Muscle layer of duodenum (tissue), 2 donors: ENCODE data around the gene KCNK1.

Experiments
- H3K27ac ChIP-seq: one replicate; pipeline ENCODE4 v1.7.0; 2013; ENCODE audit warnings: mild to moderate bottlenecking, low read length
- H3K27me3 ChIP-seq: one replicate; pipeline ENCODE4 v1.7.0; 2013; ENCODE audit warnings: low read depth, mild to moderate bottlenecking, control low read depth, low read length
- H3K36me3 ChIP-seq, 2 donors: one replicate each; pipeline ENCODE4 v1.7.0; 2013; ENCODE audit warnings: low read length in 2 of 2, control low read depth in 1 of 2, mild to moderate bottlenecking in 1 of 2; ENCODE audit not compliant: insufficient read depth in 2 of 2, control insufficient read depth in 1 of 2
- H3K4me1 ChIP-seq, 2 donors: one replicate each; pipeline ENCODE4 v1.7.0; 2013; ENCODE audit warnings: low read length in 2 of 2, mild to moderate bottlenecking in 2 of 2, control low read depth in 1 of 2, moderate library complexity in 1 of 2; ENCODE audit not compliant: insufficient read depth in 2 of 2, control insufficient read depth in 1 of 2
- H3K4me3 ChIP-seq, 2 donors: one replicate each; pipeline ENCODE4 v1.7.0; 2013; ENCODE audit warnings: low read length in 2 of 2, low read depth in 1 of 2, mild to moderate bottlenecking in 1 of 2
- H3K9me3 ChIP-seq, 2 donors: one replicate each; pipeline ENCODE4 v1.7.0; 2013; ENCODE audit warnings: low read length in 2 of 2, control low read depth in 1 of 2, mild to moderate bottlenecking in 1 of 2; ENCODE audit not compliant: control insufficient read depth in 1 of 2
- donor health status: healthy.

KCNK1 gene

DNA sequence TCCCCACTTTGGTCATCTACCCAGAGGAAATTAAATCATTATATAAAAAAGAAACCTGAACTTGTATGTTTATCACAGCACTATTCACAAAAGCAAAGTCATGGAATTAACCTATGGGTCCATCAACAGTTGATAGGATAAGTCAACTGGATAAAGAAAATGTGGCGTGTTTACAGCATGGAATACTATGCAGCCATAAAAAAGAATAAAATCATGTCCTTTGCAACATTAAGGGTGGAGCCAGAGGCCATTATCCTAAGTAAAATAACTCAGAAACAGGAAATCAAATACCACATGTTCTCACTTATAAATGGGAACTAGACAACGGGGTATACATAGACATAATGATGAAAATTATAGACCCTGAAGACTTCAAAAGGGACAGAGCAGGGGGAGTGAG lies 27.6 kb upstream of the KCNK1 start:
- Histone ChIP-seq H3K27me3 (no peaks in the 10 kb centered on the region), H3K4me1 (no peaks in the 10 kb centered on the region), H3K36me3 (no peaks in the 10 kb centered on the region), H3K9me3 (peaks cover 0 to 8% of the 10 kb centered on the region in 2 donors), H3K27ac (no peak overlapping the region), H3K4me3 (no peak overlapping the region)

DNA sequence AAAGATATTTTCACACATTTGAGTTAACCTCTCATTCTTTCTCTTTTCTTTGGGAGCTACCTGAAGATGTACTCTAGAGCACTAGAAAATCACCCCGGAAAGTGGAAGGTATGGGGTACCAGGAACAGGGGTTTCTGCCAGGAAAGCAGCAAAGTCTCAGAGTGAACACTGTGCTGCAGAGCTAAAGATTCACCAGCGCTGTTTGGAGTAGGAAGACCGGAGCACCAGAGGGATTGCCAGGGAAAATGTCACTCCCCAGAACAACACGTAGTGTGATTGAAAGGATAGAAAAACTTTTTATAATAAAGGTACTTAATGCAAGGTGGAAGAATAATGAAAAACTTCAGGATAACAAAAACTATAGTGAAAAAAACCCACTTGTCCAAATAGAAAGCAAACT lies 26.7 kb upstream of the KCNK1 start:
- Histone ChIP-seq H3K4me1 (no peaks in the 10 kb centered on the region), H3K27ac (no peak overlapping the region), H3K4me3 (no peak overlapping the region), H3K9me3 (peaks cover 0 to 8% of the 10 kb centered on the region in 2 donors), H3K36me3 (no peaks in the 10 kb centered on the region), H3K27me3 (no peaks in the 10 kb centered on the region)

DNA sequence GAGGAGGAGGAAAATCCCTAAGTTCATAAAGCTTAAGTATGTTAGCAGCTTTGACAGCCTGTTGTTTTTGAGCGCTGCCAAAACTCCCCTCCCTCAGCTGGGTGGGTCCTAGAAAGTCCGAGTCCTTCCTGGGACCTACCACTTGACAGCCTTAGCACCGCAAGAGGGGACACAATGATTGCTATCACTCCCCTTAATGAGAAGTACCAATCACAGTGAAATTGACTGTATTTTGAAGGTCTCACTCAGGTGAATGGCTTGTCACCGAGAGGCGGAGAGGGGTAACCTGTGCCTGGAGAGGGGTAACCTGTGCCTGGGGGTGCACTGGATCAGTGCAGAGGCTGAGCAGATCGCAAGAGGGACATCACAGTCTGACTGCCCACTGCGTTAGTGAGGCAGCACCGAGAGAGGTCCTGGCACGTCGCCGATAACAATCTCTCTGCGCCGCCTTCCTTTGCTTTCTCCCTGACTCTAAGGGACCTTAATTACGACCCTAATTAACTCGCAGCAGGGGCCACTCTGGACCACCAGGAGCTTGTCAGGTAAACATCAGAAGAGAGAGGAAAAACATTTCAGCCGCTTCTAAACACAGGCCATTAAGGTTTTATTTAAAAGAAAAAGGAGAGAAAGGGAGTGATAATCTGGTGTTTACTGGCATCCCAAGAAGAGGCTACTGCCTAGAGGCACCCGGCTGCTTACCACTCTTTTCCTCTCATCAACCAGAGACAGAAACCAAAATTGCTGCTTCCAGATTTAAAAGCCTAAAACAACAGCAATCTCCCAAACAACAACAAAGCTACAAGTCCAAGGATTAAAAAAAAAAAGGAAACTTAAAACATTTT lies 25.7 kb upstream of the KCNK1 start:
- H3K36me3 ChIP-seq: no peaks in the 10 kb centered on the region
- H3K27ac ChIP-seq: no peak overlapping the region
- H3K9me3 ChIP-seq: peaks cover 0 to 8% of the 10 kb centered on the region in 2 donors
- H3K4me3 ChIP-seq: no peak overlapping the region
- H3K27me3 ChIP-seq: no peaks in the 10 kb centered on the region
- H3K4me1 ChIP-seq: no peaks in the 10 kb centered on the region

DNA sequence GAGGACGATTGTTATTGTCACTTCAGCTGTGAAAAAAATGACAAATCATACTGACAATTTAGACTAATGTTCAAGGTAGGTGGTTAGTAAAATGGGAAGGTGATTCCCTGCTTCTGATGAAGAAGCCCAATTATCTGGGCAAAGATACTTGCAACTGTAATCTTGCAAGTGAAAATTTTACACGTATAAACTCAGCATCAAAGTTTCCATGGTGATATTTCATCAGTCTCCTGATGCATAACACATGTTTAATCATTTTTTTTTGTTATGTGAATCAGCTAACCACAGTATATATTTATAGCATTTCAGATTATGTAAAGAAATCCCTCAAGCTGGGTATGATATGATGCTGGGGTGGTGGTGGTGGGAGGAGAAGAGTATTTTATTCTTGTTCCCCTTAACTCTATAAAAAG lies 16.4 kb upstream of the KCNK1 start:
- no peaks in the 10 kb centered on the region for H3K4me1 ChIP-seq
- H3K9me3 ChIP-seq: no peaks in the 10 kb centered on the region
- H3K4me3 ChIP-seq: no peak overlapping the region
- H3K27me3 ChIP-seq: no peaks in the 10 kb centered on the region
- no peak overlapping the region for H3K27ac ChIP-seq
- H3K36me3 ChIP-seq: no peaks in the 10 kb centered on the region

DNA sequence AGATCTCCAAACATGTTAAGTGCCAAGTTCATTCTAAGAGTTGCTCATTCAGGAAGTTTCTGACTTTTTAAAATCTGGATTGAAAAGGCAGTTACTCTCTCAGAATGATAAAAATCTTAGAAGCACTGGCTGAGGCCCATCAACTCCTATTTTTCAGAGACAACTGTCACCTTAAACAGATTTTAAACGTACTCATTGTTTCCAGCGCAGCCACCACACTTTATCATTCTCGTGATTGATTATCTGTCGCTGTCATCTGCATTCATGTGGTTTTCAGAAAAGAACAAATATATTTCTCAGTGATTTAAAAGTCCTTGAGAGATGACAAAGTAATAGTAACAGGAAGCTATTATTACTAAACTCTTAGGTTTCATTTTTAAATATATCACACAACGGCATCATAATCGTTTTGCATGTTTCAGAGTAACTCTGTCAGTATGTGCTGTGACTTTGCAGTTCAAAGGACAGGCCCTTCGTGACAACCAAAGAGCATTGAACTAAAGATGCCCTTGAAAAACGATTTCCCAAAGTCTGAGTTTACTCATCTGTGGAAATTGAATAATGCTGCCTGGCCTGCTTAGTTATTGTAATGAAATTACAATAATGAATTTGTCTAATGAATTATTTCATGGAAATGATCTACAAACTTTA lies 14.9 kb upstream of the KCNK1 start:
- H3K27ac ChIP-seq: no peak overlapping the region
- H3K9me3 ChIP-seq: peaks cover 0 to under 1% of the 10 kb centered on the region in 2 donors
- H3K4me3 ChIP-seq: no peak overlapping the region
- no peaks in the 10 kb centered on the region for H3K4me1 ChIP-seq
- no peaks in the 10 kb centered on the region for H3K36me3 ChIP-seq
- no peaks in the 10 kb centered on the region for H3K27me3 ChIP-seq

DNA sequence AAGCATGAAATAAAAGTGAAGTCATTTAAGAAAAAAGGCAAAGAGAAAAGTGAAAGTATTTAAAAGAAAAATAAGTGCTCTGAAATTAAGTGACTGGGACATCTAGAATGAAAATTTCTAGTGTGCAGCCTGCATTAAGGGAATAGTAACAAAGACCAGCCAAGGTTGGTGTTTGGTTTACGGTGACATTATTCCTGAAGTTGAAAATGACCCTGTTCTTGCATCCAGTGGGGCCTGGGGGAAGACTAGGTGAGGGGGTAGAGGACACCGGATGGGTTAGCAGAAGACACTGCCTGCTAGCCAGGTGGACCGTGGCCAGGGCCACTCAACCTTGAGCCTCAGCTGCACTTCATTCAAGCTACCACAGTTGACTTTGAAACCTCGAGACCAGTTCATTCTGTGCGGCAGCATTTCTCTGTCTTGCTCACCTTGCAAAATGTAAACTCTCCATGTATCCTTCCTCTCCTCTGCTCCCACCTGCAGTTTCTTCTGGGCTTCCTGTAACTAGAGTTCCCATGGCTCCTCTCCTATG lies 14.3 kb upstream of the KCNK1 start:
- Histone ChIP-seq H3K27ac (no peak overlapping the region), H3K4me1 (no peaks in the 10 kb centered on the region), H3K9me3 (peaks cover 0 to 3% of the 10 kb centered on the region in 2 donors), H3K27me3 (no peaks in the 10 kb centered on the region), H3K4me3 (no peak overlapping the region), H3K36me3 (no peaks in the 10 kb centered on the region)

DNA sequence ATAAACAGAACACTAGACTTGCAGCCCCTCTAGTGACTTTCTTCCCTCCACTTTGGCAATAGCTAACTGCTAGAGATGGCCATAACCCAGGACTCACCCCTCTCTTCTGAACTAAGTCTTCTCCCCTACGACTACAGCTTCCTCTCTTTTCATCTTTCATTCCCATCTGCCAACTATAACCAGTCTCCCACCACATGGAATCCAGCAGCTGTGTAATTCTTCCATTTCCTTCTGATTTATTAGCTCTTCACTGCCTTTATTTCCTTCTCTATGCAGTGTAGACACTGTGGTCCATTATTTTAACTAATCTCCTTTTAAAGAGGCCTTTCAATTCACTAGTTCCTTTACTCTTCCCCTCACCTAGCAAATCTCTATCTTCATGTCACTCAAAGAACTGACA lies 13.4 kb upstream of the KCNK1 start:
- H3K9me3 ChIP-seq: peaks cover 0 to 3% of the 10 kb centered on the region in 2 donors

DNA sequence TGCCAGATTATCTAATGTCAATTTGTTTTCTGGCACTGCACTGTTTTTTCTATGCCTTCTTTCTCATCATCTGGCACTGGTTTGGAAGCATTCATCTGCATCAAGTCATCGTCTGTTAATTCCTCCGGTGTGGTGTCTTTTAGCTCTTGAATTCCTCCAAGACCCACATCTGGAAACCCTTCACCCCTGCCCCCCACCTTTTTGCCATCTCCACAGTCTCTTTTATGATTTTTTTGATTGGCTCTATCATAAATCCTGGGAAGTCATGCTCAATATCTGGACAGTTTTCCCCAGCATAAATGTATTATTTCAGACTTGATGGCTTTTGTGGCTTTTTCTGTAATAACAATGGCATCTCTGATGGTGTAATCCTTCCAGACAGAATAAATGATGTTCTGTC lies 10.4 kb upstream of the KCNK1 start:
- Histone ChIP-seq H3K9me3 (peaks cover 0 to 3% of the 10 kb centered on the region in 2 donors), H3K27ac (no peak overlapping the region), H3K36me3 (no peaks in the 10 kb centered on the region), H3K4me1 (no peaks in the 10 kb centered on the region), H3K27me3 (no peaks in the 10 kb centered on the region), H3K4me3 (no peak overlapping the region)

More for the DNA sequence above, 13.4 kb upstream of the KCNK1 start:
- Histone ChIP-seq H3K4me1 (no peaks in the 10 kb centered on the region), H3K4me3 (no peak overlapping the region), H3K27ac (no peak overlapping the region), H3K36me3 (no peaks in the 10 kb centered on the region), H3K27me3 (no peaks in the 10 kb centered on the region)

DNA sequence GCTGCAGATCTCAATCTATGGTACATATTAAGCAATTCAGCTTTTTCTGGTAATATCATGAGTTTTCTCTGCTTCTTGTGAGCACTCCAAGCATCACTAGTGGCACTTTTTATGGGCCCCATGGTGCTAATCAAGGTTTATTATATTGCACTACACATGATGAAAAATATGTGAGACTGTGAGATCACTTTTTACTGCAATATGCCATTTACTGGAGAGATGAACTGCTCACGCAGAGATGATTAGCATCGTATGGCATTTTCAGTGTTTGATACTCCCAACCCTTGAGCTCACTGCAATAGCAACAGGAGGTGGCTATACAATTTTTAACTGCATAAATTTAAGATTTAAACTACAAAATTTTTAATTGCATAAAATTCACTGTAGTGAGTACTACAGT lies 8.7 kb upstream of the KCNK1 start:
- H3K27ac ChIP-seq: no peak overlapping the region
- H3K4me3 ChIP-seq: no peak overlapping the region
- no peaks in the 10 kb centered on the region for H3K36me3 ChIP-seq
- no peaks in the 10 kb centered on the region for H3K4me1 ChIP-seq
- H3K9me3 ChIP-seq: peaks cover 0 to 3% of the 10 kb centered on the region in 2 donors
- no peaks in the 10 kb centered on the region for H3K27me3 ChIP-seq

DNA sequence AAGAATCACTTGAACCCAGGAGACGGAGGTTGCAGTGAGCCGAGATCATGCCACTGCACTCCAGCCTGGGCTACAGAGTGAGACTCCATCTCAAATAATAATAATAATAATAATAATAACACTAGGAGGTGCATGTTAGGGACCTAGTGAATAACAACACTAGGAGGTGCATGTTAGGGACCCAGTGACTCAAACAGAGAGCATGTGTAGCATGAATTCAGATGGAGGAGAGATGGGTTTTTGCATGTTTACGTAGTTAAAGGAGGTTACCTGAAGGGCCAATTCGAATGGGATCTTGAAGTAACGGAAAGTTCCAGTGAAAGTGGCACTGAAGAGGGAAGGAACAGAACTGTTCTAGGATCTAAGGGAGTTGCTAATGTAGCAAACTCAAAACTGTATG lies 7.1 kb upstream of the KCNK1 start:
- Histone ChIP-seq H3K27ac (no peak overlapping the region), H3K4me3 (no peak overlapping the region), H3K4me1 (no peaks in the 10 kb centered on the region), H3K36me3 (no peaks in the 10 kb centered on the region), H3K9me3 (peaks cover 0 to 3% of the 10 kb centered on the region in 2 donors), H3K27me3 (no peaks in the 10 kb centered on the region)

DNA sequence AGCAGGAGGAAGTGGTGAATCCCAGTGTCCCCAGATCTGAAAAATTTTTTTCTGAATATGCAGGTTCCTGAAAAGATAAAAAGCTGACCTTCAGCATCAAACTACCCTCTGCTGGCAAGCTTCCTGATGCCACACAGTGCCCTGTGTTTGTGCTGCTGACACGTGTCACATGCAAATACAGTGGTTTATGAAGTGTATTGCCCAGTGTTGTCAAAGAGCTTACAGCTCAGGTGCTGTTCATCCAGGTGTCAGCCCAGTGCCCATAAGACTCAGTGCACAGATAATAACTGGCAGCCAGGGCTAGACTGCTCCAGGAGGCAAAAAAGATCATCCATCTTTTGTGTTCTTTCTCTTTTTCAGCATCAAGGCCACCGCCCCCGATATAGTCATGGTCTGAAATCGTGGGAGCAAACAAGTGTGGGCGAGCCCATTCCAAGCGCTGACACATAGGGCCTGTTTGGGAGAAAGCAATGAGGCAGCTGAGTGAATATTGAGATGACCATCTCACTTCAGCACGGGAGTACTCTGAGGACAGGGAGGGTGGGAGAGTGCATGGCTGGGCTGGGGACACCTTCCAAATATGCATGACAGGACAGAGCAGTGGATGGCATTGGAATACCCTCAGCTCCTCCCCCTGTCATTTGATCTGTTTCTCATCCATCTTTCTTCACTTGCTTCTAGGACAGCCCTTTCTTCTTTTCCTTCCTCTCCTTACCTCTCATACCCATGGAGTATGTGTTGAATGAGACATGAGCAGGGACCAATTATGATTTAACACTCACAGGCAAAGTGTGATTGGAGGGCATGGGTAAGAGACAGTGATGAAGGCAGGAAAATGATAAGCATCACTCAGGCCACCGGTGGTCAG lies 6.4 kb upstream of the KCNK1 start:
- no peaks in the 10 kb centered on the region for H3K27me3 ChIP-seq
- H3K27ac ChIP-seq: no peak overlapping the region
- no peaks in the 10 kb centered on the region for H3K36me3 ChIP-seq
- no peak overlapping the region for H3K4me3 ChIP-seq
- H3K4me1 ChIP-seq: no peaks in the 10 kb centered on the region
- H3K9me3 ChIP-seq: peaks cover 0 to 3% of the 10 kb centered on the region in 2 donors
